Neuron (in vitro differentiated cells): ENCODE data around the gene AIFM2.

Experiments used
- H2AFZ ChIP-seq: one replicate; pipeline ENCODE4 v1.6.1; 2013; ENCODE audit warnings: low read depth, mild to moderate bottlenecking, inconsistent platforms, low read length, moderate library complexity
- H3K27me3 ChIP-seq: one replicate; pipeline ENCODE4 v1.6.1; 2013; ENCODE audit warnings: low read length; ENCODE audit not compliant: insufficient read depth
- H3K36me3 ChIP-seq: one replicate; pipeline ENCODE4 v1.6.1; 2013; ENCODE audit warnings: low read length; ENCODE audit not compliant: insufficient read depth
- H3K4me1 ChIP-seq: one replicate; pipeline ENCODE4 v1.6.1; 2013; ENCODE audit warnings: low read length; ENCODE audit not compliant: insufficient read depth
- H3K4me3 ChIP-seq: 2 replicates; pipeline ENCODE4 v1.5.1; 2013; ENCODE audit warnings: mild to moderate bottlenecking, low read length, moderate library complexity
- H3K9me3 ChIP-seq: one replicate; pipeline ENCODE4 v1.6.1; 2013; ENCODE audit warnings: low read length

AIFM2 gene

GRCh38 chr10:70140297-70140696, 7.7 kb upstream of the AIFM2 start:
- H3K27me3 ChIP-seq, result no peaks in the 10 kb centered on the region
- no peak overlapping the region for H2AFZ ChIP-seq
- H3K4me1 ChIP-seq, result peaks cover 3% of the 10 kb centered on the region
- H3K4me3 ChIP-seq, result no peak overlapping the region
- H3K9me3 ChIP-seq, result no peaks in the 10 kb centered on the region
- H3K36me3 ChIP-seq, result no peaks in the 10 kb centered on the region

DNA sequence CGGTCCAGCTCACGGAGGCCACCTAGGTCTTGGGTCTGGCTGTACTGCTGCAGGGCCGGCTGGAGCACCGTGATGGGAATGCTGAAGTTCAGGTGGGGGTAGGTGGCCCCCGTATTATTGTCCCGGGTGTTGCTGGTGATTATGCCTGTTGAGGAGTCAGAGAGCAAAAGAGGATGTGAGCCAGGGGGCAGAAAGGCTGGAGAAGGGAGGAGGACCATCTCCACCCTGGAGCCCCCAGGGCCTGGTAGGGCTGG, 7.3 kb upstream of the AIFM2 start:
- Histone ChIP-seq H3K9me3 (no peaks in the 10 kb centered on the region), H3K36me3 (no peaks in the 10 kb centered on the region), H3K4me3 (no peak overlapping the region), H3K27me3 (no peaks in the 10 kb centered on the region), H2AFZ (no peak overlapping the region), H3K4me1 (no peaks in the 10 kb centered on the region)

- no peak overlapping the region for H2AFZ ChIP-seq
- no peaks in the 10 kb centered on the region for H3K4me1 ChIP-seq
- no peak overlapping the region for H3K4me3 ChIP-seq
- H3K27me3 ChIP-seq, result no peaks in the 10 kb centered on the region
- no peaks in the 10 kb centered on the region for H3K36me3 ChIP-seq
- H3K9me3 ChIP-seq, result no peaks in the 10 kb centered on the region
Measured at GRCh38 chr10:70139151-70139996, 6.7 kb upstream of the AIFM2 start.

- Histone ChIP-seq H3K27me3 (peaks cover 3% of the 10 kb centered on the region), H3K4me1 (no peaks in the 10 kb centered on the region), H3K9me3 (no peaks in the 10 kb centered on the region), H2AFZ (no peak overlapping the region), H3K4me3 (no peak overlapping the region), H3K36me3 (no peaks in the 10 kb centered on the region)
Measured at GRCh38 chr10:70137927-70138883, 5.6 kb upstream of the AIFM2 start.

DNA sequence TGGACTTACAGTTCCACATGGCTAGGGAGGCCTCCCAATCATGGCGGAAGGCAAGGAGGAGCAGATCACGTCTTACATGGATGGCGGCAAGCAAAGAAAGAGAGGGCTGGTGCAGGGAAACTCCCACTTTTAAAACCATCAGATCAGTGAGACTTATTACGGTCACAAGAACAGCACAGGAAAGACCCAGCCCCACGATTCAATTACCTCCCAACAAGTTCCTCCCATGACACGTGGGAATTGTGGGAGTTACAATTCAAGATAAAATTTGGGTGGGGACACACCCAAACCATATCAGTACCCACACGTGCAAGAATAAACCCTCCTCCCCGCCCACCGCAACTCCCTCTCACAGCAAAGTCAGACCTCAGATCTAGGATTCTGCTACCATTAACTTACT, 4.5 kb upstream of the AIFM2 start:
- Histone ChIP-seq H3K4me3 (no peak overlapping the region), H3K4me1 (peaks cover 4% of the 10 kb centered on the region), H2AFZ (no peak overlapping the region), H3K9me3 (no peaks in the 10 kb centered on the region), H3K27me3 (peaks cover 8% of the 10 kb centered on the region), H3K36me3 (no peaks in the 10 kb centered on the region)

- peaks cover 2% of the 10 kb centered on the region for H3K9me3 ChIP-seq
- H3K4me3 ChIP-seq, result no peak overlapping the region
- H3K36me3 ChIP-seq, result no peaks in the 10 kb centered on the region
- no peak overlapping the region for H2AFZ ChIP-seq
- H3K4me1 ChIP-seq, result peaks cover 6% of the 10 kb centered on the region
- H3K27me3 ChIP-seq, result peaks cover 16% of the 10 kb centered on the region
Measured at GRCh38 chr10:70135684-70136083, 3.1 kb upstream of the AIFM2 start.

DNA sequence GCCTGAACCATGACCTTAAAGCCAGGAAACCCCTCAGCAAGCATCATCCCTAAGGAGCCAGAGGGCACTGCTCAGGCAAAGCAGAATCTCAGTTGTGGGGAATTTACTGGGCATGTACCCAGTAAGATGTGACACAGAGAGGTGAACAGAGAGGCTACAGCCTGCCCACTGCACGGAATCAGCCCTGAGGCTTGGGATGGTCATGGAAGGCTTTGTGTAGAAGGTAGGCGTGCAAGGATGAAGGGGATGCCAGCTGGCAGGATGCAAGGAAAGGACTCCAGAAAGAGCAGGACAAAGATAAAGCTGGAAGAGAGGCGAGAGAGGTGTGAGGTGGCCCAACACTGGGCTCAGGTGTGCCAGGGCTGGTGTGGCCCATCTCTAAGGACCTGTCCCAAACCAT, 2.4 kb upstream of the AIFM2 start:
- Histone ChIP-seq H3K4me3 (no peak overlapping the region), H3K4me1 (peaks cover 6% of the 10 kb centered on the region), H3K27me3 (peaks cover 19% of the 10 kb centered on the region), H3K9me3 (peaks cover 2% of the 10 kb centered on the region), H3K36me3 (no peaks in the 10 kb centered on the region), H2AFZ (no peak overlapping the region)

- Histone ChIP-seq H3K36me3 (no peaks in the 10 kb centered on the region), H2AFZ (no peak overlapping the region), H3K27me3 (peaks cover 19% of the 10 kb centered on the region), H3K4me3 (no peak overlapping the region), H3K9me3 (peaks cover 2% of the 10 kb centered on the region), H3K4me1 (peaks cover 6% of the 10 kb centered on the region)
Measured at GRCh38 chr10:70131560-70131937, 1.1 kb downstream of the AIFM2 start.

DNA sequence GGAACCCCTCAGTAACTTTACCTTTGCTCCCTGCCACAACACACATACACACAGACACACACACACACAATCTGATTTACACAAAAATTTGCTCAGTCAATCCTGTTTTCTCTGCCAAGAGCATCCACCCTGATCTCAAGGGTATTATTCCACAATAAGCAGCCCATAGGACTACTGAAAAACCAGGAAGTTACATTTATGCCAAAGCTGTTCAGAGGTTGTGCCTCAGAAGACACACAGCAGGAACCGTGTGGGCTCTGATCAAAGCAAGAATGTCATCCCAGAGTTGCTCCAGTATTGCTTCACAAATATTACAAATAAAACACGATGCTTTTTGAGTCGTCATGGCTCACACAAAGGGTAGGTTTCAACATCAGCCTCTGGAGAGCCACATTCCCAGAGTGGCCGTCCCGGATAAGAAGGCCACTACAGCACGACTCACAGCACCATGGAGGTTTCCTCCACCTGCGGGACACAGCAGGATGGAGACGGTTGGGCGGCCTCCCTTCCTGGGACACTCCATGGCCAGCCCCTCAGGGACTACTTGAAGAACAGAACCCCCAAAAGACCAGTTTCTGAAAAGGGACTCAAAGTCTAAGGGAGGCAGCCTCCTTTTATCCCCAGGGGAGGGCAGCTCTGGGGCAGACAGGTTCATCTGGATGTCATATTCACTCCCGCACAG, 1.6 kb downstream of the AIFM2 start:
- Histone ChIP-seq H2AFZ (no peak overlapping the region), H3K36me3 (no peaks in the 10 kb centered on the region), H3K4me1 (peaks cover 6% of the 10 kb centered on the region), H3K9me3 (peaks cover 2% of the 10 kb centered on the region), H3K4me3 (no peak overlapping the region), H3K27me3 (peaks cover 19% of the 10 kb centered on the region)

DNA sequence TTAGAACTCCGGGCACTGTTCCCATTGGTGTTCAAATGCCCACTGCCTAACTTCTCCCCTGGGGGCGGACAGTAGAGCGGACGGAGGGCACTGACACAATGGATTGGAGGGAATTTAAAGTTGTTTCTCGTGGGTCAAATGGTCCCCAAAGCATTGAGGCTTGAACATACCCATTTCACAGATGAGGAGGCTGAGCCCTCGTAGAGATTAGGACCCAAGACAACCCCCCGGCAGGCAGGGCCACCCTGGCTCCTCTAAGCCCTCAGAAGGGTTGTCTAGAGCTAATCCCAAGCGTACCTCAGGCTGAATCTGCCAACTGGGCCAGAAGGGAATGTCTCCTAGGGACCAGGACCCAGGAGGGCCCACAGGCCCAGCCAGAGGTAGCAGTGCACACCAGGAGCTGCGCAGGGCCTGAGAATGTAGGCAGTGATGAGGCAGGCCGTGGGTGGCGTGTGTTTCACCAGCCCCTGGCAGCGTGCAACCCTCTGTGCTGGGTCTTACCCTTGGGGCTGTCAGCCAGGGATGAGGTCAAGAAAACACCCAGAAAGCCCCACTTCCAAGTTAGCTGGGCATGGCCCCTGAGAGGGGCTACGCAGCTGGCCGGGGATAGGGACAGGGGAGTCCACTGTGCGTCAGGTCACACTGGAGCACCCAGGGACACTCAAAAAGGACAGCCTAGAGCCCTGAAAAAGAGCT, 5.8 kb downstream of the AIFM2 start:
- peaks cover 2% of the 10 kb centered on the region for H3K9me3 ChIP-seq
- H3K4me1 ChIP-seq, result no peaks in the 10 kb centered on the region
- no peak overlapping the region for H2AFZ ChIP-seq
- peaks cover 8% of the 10 kb centered on the region for H3K27me3 ChIP-seq
- no peaks in the 10 kb centered on the region for H3K36me3 ChIP-seq
- H3K4me3 ChIP-seq, result no peak overlapping the region

DNA sequence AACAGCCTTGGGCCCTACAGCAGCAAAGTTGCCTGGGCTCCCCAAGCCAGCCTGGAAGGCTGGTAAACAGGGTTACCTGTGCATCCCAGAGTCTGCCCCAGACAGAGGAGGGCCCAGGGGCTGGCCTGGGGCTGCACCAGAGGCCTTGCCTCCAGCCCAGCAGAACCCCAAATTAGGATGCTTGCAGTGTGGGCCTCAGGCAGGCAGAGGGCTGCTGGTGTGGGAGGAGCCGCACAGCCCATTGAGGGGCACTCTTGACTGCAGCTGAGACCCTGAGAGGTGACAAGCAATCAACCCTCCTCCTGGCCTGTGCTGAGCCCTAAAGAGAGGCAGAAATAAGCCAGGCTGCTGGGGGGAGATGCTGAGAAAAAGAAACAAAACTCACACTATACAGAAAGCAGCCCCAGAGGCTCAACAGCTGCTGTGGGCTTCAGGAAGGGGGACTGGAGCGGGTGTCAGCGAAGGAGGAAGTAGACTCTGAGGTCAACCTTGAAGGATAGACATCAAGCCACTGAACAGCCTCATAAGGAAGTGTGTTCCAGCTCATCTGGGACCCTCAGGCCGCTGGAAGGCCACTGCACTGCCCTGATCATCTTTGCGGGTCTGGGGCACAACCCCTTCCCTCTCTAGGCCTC, 6.6 kb downstream of the AIFM2 start:
- Histone ChIP-seq H3K9me3 (no peaks in the 10 kb centered on the region), H3K4me3 (no peak overlapping the region), H3K36me3 (no peaks in the 10 kb centered on the region), H3K27me3 (peaks cover 2% of the 10 kb centered on the region), H3K4me1 (no peaks in the 10 kb centered on the region), H2AFZ (no peak overlapping the region)

DNA sequence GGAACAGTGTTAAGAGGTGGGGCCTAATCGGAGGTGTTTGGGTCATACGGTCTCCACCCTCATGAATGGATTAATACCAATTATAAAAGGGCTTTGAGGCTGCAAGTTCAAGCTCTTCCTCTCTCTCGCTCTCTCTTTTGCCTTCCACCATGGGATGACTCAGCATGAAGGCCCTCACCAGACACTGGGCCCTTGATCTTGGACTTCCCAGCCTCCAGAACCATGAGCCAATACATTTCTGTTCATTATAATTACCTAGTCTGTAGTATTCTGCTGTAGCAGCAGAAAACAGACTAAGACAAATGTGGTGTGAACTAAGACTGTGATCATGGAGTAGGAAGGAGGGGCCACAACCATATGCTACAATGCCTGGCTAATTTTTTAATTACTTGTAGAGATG, 7.7 kb downstream of the AIFM2 start:
- Histone ChIP-seq H3K4me1 (no peaks in the 10 kb centered on the region), H3K36me3 (no peaks in the 10 kb centered on the region), H2AFZ (no peak overlapping the region), H3K4me3 (no peak overlapping the region), H3K27me3 (no peaks in the 10 kb centered on the region), H3K9me3 (no peaks in the 10 kb centered on the region)
